B cell (primary cell): Measurements from ENCODE around the gene NUP85. TPM values are rescaled to one million over a fixed set of nuclear protein-coding genes. Genes with fewer than 3 reads are reported as not detected.
"Not testable (repeated sequence)": the region's sequence is repeated elsewhere in the genome, so short reads cannot be mapped to it uniquely, and the experiment has no call there.

Experiments
- ATAC-seq: fragments of 200-7000 bp; cut with Tn5 transposase; one replicate; pipeline ENCODE4 v1.10.0; 2021; ENCODE audit warnings: low read depth, mild to moderate bottlenecking, moderate number of reproducible peaks, moderate library complexity
- CTCF ChIA-PET: fragments of 350-600 bp; sonication (Branson Sonifier 250); formaldehyde crosslinking; loops from one replicate; lab custom pipeline; 2021; ENCODE audit warnings: antibody characterized with exemption, inconsistent platforms; lab: Charles Lee
- POLR2A ChIA-PET: fragments of 350-600 bp; sonication (Branson Sonifier 250); formaldehyde crosslinking; loops from one replicate; lab custom pipeline; 2021; ENCODE audit warnings: antibody characterized with exemption; lab: Charles Lee
- DNase-seq: peaks from one replicate; pipeline ENCODE4 v3.0.0; 2013
- H2AFZ ChIP-seq: 2 replicates; pipeline ENCODE4 v1.6.1; 2012; ENCODE audit warnings: mild to moderate bottlenecking, low read depth, low read length; ENCODE audit not compliant: insufficient read depth, poor library complexity, severe bottlenecking
- H3K27ac ChIP-seq, 2 donors: 1 replicate in 1 of 2; 2 replicates in 1 of 2; pipeline ENCODE4 v1.5.1; 2012 to 2013; ENCODE audit warnings: low read length in 2 of 2, mild to moderate bottlenecking in 2 of 2, moderate library complexity in 1 of 2
- H3K27me3 ChIP-seq, 4 experiments: fragments of 200-600 bp in 1 of 4; sonication (generic) in 1 of 4; replicated peaks in 1 of 4; 1 replicate in 2 of 4; 2 replicates in 2 of 4; pipeline versions ENCODE4 v1.6.1 to v1.7.0; 2013 to 2016; ENCODE audit warnings: low read length in 3 of 4, mild to moderate bottlenecking in 2 of 4, mixed read lengths in 1 of 4, moderate library complexity in 1 of 4; ENCODE audit not compliant: insufficient read depth in 4 of 4, control insufficient read depth in 3 of 4; ENCODE audit errors: control extremely low read depth in 1 of 4
- H3K36me3 ChIP-seq, 2 experiments: replicated peaks in 1 of 2; 1 replicate in 1 of 2; 2 replicates in 1 of 2; pipeline versions ENCODE4 v1.6.1 to v1.7.1; 2013; ENCODE audit warnings: low read length in 1 of 2; ENCODE audit not compliant: insufficient read depth in 2 of 2, control insufficient read depth in 1 of 2; ENCODE audit errors: control extremely low read depth in 1 of 2, extremely low read depth in 1 of 2
- H3K4me1 ChIP-seq, 2 donors: fragments of 200-600 bp in 1 of 2; sonication (generic) in 1 of 2; 1 replicate in 1 of 2; 2 replicates in 1 of 2; pipeline versions ENCODE4 v1.5.1 to v1.6.1; 2013 to 2017; ENCODE audit warnings: low read length in 2 of 2; ENCODE audit not compliant: control insufficient read depth in 2 of 2, insufficient read depth in 2 of 2
- H3K4me2 ChIP-seq: replicated peaks from 2 replicates; pipeline ENCODE3; 2012; ENCODE audit warnings: mild to moderate bottlenecking, low read depth, low read length; ENCODE audit not compliant: poor library complexity, severe bottlenecking
- H3K4me3 ChIP-seq, 5 experiments: fragments of 200-600 bp in 1 of 5; sonication (generic) in 1 of 5; 1 replicate in 3 of 5; 2 replicates in 2 of 5; pipeline versions ENCODE4 v1.5.1 to v1.7.0; 2011 to 2016; ENCODE audit warnings: low read length in 4 of 5, mild to moderate bottlenecking in 4 of 5, low read depth in 2 of 5, control low read depth in 1 of 5, moderate library complexity in 1 of 5; ENCODE audit not compliant: insufficient read depth in 1 of 5; ENCODE audit errors: control extremely low read depth in 1 of 5, extremely low read depth in 1 of 5
- H3K79me2 ChIP-seq: fragments of 200-600 bp; sonication (generic); one replicate; pipeline ENCODE4 v1.6.0; 2016; ENCODE audit warnings: low read length; ENCODE audit not compliant: control insufficient read depth, insufficient read depth
- H3K9ac ChIP-seq: fragments of 200-600 bp; sonication (generic); 2 replicates; pipeline ENCODE4 v1.6.1; 2017; ENCODE audit warnings: mild to moderate bottlenecking, low read length, moderate library complexity
- H3K9me3 ChIP-seq, 3 donors: one replicate each; pipeline versions ENCODE4 v1.6.1 to v1.7.1; 2013; ENCODE audit warnings: low read length in 2 of 3; ENCODE audit not compliant: control insufficient read depth in 2 of 3, insufficient read depth in 1 of 3; ENCODE audit errors: control extremely low read depth in 1 of 3
- H4K20me1 ChIP-seq: 2 replicates; pipeline ENCODE4 v1.6.0; 2012; ENCODE audit warnings: mild to moderate bottlenecking, low read length; ENCODE audit not compliant: insufficient read depth, control insufficient read depth, poor library complexity, severe bottlenecking
- H3K27ac Mint-ChIP-seq: one replicate; pipeline ENCODE4 v1.8.0; 2021; ENCODE audit warnings: mixed read lengths
- H3K27me3 Mint-ChIP-seq: one replicate; pipeline ENCODE4 v1.8.0; 2021; ENCODE audit warnings: mixed read lengths
- H3K4me1 Mint-ChIP-seq: one replicate; pipeline ENCODE4 v1.8.0; 2021; ENCODE audit warnings: mixed read lengths
- H3K4me3 Mint-ChIP-seq: one replicate; pipeline ENCODE4 v1.8.0; 2021; ENCODE audit warnings: mixed read lengths
- H3K9me3 Mint-ChIP-seq: one replicate; pipeline ENCODE4 v1.8.0; 2022; ENCODE audit warnings: mixed read lengths; ENCODE audit not compliant: insufficient read depth
- EZH2 ChIP-seq: IDR thresholded peaks from 2 replicates; pipeline ENCODE4 v1.6.1; 2012; ENCODE audit warnings: borderline replicate concordance, low read depth, mild to moderate bottlenecking, moderate library complexity, low read length; ENCODE audit not compliant: insufficient read depth, poor library complexity, severe bottlenecking
- WGBS: methylation state at CpG from one replicate; pipeline ENCODE4 v1.1.5; 2013; ENCODE audit warnings: missing lambda C conversion rate; ENCODE audit not compliant: insufficient coverage; 5-methylcytosine and 5-hydroxymethylcytosine counted together
- intact Hi-C: fragments of 100-400 bp; cut with micrococcal nuclease; formaldehyde crosslinking; loops from one replicate; pipeline ENCODE4 v1.10.0; 2022
- polyA plus RNA-seq: library from polyadenylated mRNA; depleted of rRNA; stranded (reverse); fragments of >200 nt; gene quantifications from 2 replicates; pipeline ENCODE4 v1.2.3, GENCODE V29; 2012
- total RNA-seq, 2 donors: library from RNA; stranded (reverse); fragments of 120-200 nt in 1 of 2; gene quantifications; 1 replicate in 1 of 2; 2 replicates in 1 of 2; pipeline versions ENCODE4 v1.2.3 to v1.2.4, GENCODE V29; 2013 to 2022
- TF ChIP-seq, protein P1 (sequence below): fragments of 200-600 bp; IDR thresholded peaks from one replicate; pipeline ENCODE4 v1.8.0; 2022; ENCODE audit warnings: antibody characterized with exemption, mild to moderate bottlenecking

Gene NUP85
- total and polyA plus RNA-seq, 2 donors (not counting 1 experiment from before 2014, with no cell fraction given): 97.5 to 142 TPM

DNA sequence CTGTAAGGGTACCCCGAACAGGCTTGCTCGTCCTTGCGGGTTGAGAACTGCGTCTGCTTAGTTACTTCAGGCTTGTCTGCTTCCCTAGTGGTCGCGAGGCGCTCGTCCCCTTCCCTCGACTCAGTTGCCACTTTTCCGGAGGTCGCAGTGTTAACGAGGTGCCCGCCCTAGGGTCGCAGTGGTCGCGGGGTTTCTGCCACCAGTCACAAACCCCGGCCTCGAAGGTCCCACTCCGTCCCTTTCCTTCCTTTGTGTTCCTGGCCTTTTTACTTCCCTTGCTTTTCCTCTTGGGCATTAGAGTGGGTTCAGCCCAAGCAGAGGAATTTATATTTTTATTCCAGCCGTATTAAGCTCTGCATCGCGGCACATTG, 299 bp downstream of the NUP85 start:
- TF ChIP-seq, protein P1, sequence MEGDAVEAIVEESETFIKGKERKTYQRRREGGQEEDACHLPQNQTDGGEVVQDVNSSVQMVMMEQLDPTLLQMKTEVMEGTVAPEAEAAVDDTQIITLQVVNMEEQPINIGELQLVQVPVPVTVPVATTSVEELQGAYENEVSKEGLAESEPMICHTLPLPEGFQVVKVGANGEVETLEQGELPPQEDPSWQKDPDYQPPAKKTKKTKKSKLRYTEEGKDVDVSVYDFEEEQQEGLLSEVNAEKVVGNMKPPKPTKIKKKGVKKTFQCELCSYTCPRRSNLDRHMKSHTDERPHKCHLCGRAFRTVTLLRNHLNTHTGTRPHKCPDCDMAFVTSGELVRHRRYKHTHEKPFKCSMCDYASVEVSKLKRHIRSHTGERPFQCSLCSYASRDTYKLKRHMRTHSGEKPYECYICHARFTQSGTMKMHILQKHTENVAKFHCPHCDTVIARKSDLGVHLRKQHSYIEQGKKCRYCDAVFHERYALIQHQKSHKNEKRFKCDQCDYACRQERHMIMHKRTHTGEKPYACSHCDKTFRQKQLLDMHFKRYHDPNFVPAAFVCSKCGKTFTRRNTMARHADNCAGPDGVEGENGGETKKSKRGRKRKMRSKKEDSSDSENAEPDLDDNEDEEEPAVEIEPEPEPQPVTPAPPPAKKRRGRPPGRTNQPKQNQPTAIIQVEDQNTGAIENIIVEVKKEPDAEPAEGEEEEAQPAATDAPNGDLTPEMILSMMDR: no peak
- no peak for TF ChIP-seq EZH2
- no peaks in the 10 kb centered on the region for H3K27me3 Mint-ChIP-seq
- H3K9me3 ChIP-seq: no peaks in the 10 kb centered on the region
- H3K4me1 Mint-ChIP-seq: peaks cover 26% of the 10 kb centered on the region
- no peaks in the 10 kb centered on the region for H3K27me3 ChIP-seq
- intact Hi-C loops: loop anchor here (1.0 to 10.0 kb wide), 5 partner anchors 22 to 200 kb away; partner anchors contain the start of genes ATP5PD, GRB2, JPT1 and KCTD2
- H3K36me3 ChIP-seq: peaks cover 0 to 9% of the 10 kb centered on the region in 2 experiments
- DNase-seq: no peak
- peaks cover 41% of the 10 kb centered on the region for H3K79me2 ChIP-seq
- peak overlapping the region; percentile 83 to 85 for H3K27ac ChIP-seq
- H3K4me2 ChIP-seq: peak overlapping the region; percentile 89
- no peaks in the 10 kb centered on the region for H3K9me3 Mint-ChIP-seq
- POLR2A ChIA-PET: interaction anchor here (1.2 to 1.4 kb wide), 3 partner anchors 65 to 159 kb away, joined by 3 to 4 read pairs (median 3); partner anchors contain the start of genes ARMC7, ATP5PD, KCTD2 and MIF4GD
- peak overlapping the region; percentile 99 for H3K4me3 Mint-ChIP-seq
- H3K4me3 ChIP-seq: peak overlapping the region; percentile 67 to 98 (median 92)
- no peak for ATAC-seq
- peak overlapping the region; percentile 99 for H2AFZ ChIP-seq
- peaks cover 6% of the 10 kb centered on the region for H4K20me1 ChIP-seq
- under 1% methylated on average over 22 of the region's 22 CpGs for WGBS
- H3K4me1 ChIP-seq: peaks cover 9 to 21% of the 10 kb centered on the region in 2 donors
- CTCF ChIA-PET: interaction anchor here (0.8 to 8.7 kb wide), 12 partner anchors 23 to 249 kb away, joined by 3 to 249 read pairs (median 3); partner anchors contain the start of genes ARMC7, MIF4GD and SUMO2
- peak overlapping the region; percentile 100 for H3K27ac Mint-ChIP-seq
- peak overlapping the region; percentile 97 for H3K9ac ChIP-seq

GRCh38 chr17:75207050-75207407, 1.6 kb downstream of the NUP85 start:
- CTCF ChIA-PET: interaction anchor here (0.8 to 8.7 kb wide), 5 partner anchors 42 to 245 kb away, joined by 3 to 249 read pairs (median 4); partner anchors contain the start of genes ARMC7, MIF4GD and MRPL58
- H3K27me3 ChIP-seq, H3K27ac Mint-ChIP-seq, ATAC-seq, H3K27me3 Mint-ChIP-seq, H3K9me3 ChIP-seq, POLR2A ChIA-PET, H3K9me3 Mint-ChIP-seq, H3K27ac ChIP-seq, DNase-seq, H2AFZ ChIP-seq, H4K20me1 ChIP-seq, H3K9ac ChIP-seq, H3K4me3 ChIP-seq: not testable (repeated sequence)
- intact Hi-C loops: loop anchor here (10.0 kb wide), 1 partner anchor 162 kb away; the partner anchor contains the start of genes ATP5PD and KCTD2
- Mint-ChIP-seq H3K4me3 (peak overlapping the region; percentile 99), H3K4me1 (peaks cover 21% of the 10 kb centered on the region)
- H3K79me2 ChIP-seq: peaks cover 45% of the 10 kb centered on the region
- H3K4me2 ChIP-seq: peak overlapping the region; percentile 89
- peaks cover 0 to 19% of the 10 kb centered on the region in 2 experiments for H3K36me3 ChIP-seq
- 92% methylated on average over 6 of the region's 8 CpGs for WGBS
- peaks cover 9 to 21% of the 10 kb centered on the region in 2 donors for H3K4me1 ChIP-seq
